SK-N-SH (cell line): ENCODE results near the gene MRPS26. TPM values are rescaled to one million over a fixed set of nuclear protein-coding genes. Genes with fewer than 3 reads are reported as not detected.

Source experiments
- CTCF ChIA-PET: fragments of 300-600, 350-600 bp; formaldehyde crosslinking; extraction: SDS; loops from one replicate; lab custom pipeline; 2021; lab: Yijun Ruan, JAX
- POLR2A ChIA-PET: fragments of 350-600 bp; sonication (Branson Sonifier 250); formaldehyde crosslinking; extraction: SDS; loops from one replicate; lab custom pipeline; 2020; ENCODE audit warnings: antibody characterized with exemption, inconsistent platforms; lab: Yijun Ruan, JAX
- DNase-seq: peaks from one replicate; pipeline ENCODE4 v3.0.0; 2012
- H2AFZ ChIP-seq: fragments of 200-600 bp; sonication (generic); 2 replicates; pipeline ENCODE4 v1.8.1; 2016; ENCODE audit warnings: antibody characterized with exemption, mild to moderate bottlenecking, low read depth
- H3F3A ChIP-seq: fragments of 200-600 bp; sonication (generic); replicated peaks from 2 replicates; pipeline ENCODE3; 2016; ENCODE audit warnings: antibody characterized with exemption, mild to moderate bottlenecking; ENCODE audit not compliant: insufficient read depth
- H3K27ac ChIP-seq, 2 experiments: fragments of 200-500 bp in 1 of 2; fragments of 200-600 bp in 1 of 2; sonication (Bioruptor generic) in 1 of 2; sonication (generic), shearing (Covaris generic) in 1 of 2; 2 replicates each; pipeline versions ENCODE4 v1.5.1 to v1.6.1; 2014 to 2016; ENCODE audit warnings: low read depth in 2 of 2, inconsistent platforms in 1 of 2, low read length in 1 of 2, mild to moderate bottlenecking in 1 of 2, mixed read lengths in 1 of 2
- H3K27me3 ChIP-seq: fragments of 200-600 bp; sonication (generic), shearing (Covaris generic); 2 replicates; pipeline ENCODE4 v1.6.1; 2016; ENCODE audit warnings: mixed run types; ENCODE audit not compliant: insufficient read depth
- H3K36me3 ChIP-seq, 2 experiments: fragments of 200-500 bp in 1 of 2; fragments of 200-600 bp in 1 of 2; sonication (Bioruptor generic) in 1 of 2; sonication (generic) in 1 of 2; replicated peaks in 1 of 2; 2 replicates each; pipeline versions ENCODE3 to v1.5.1; 2014 to 2016; ENCODE audit warnings: low read length in 1 of 2, mild to moderate bottlenecking in 1 of 2; ENCODE audit not compliant: insufficient read depth in 2 of 2, control insufficient read depth in 1 of 2
- H3K4me1 ChIP-seq, 2 experiments: fragments of 200-500 bp in 1 of 2; fragments of 200-600 bp in 1 of 2; sonication (Bioruptor generic) in 1 of 2; sonication (generic), shearing (Covaris generic) in 1 of 2; 2 replicates each; pipeline versions ENCODE4 v1.5.1 to v1.6.1; 2014 to 2016; ENCODE audit warnings: low read depth in 1 of 2, low read length in 1 of 2, mixed run types in 1 of 2; ENCODE audit not compliant: insufficient read depth in 2 of 2, control insufficient read depth in 1 of 2
- H3K4me2 ChIP-seq: fragments of 200-600 bp; sonication (generic), shearing (Covaris generic); 2 replicates; pipeline ENCODE4 v1.6.1; 2017; ENCODE audit warnings: mixed run types
- H3K4me3 ChIP-seq, 2 experiments: fragments of 200-500 bp in 1 of 2; fragments of 200-600 bp in 1 of 2; sonication (Bioruptor generic) in 1 of 2; sonication (generic), shearing (Covaris generic) in 1 of 2; 2 replicates each; pipeline versions ENCODE4 v1.5.1 to v1.8.1; 2014 to 2016; ENCODE audit warnings: low read depth in 2 of 2, inconsistent platforms in 1 of 2, low read length in 1 of 2, mild to moderate bottlenecking in 1 of 2, mixed read lengths in 1 of 2, moderate library complexity in 1 of 2
- H3K79me2 ChIP-seq: fragments of 200-600 bp; sonication (generic); 2 replicates; pipeline ENCODE4 v1.8.1; 2017; ENCODE audit warnings: mild to moderate bottlenecking; ENCODE audit not compliant: insufficient read depth
- H3K9ac ChIP-seq: fragments of 200-600 bp; sonication (generic); 2 replicates; pipeline ENCODE4 v1.6.1; 2017; ENCODE audit warnings: mixed run types
- H3K9me2 ChIP-seq: fragments of 200-600 bp; sonication (generic); 2 replicates; pipeline ENCODE4 v1.6.1; 2017; ENCODE audit warnings: mixed run types
- H3K9me3 ChIP-seq: fragments of 200-600 bp; sonication (generic); 2 replicates; pipeline ENCODE4 v1.6.1; 2017; ENCODE audit warnings: mixed run types, mild to moderate bottlenecking, moderate library complexity
- H4K20me1 ChIP-seq: fragments of 200-600 bp; sonication (generic); 2 replicates; pipeline ENCODE4 v1.6.1; 2017; ENCODE audit warnings: mild to moderate bottlenecking, mixed run types; ENCODE audit not compliant: insufficient read depth
- ELF1 ChIP-seq: IDR thresholded peaks from 2 replicates; pipeline ENCODE4 v1.4.0; 2012
- EP300 ChIP-seq, 2 experiments: IDR thresholded peaks; 2 replicates each; pipeline versions ENCODE4 v1.4.0 to v1.6.1; 2012; ENCODE audit warnings: borderline replicate concordance in 1 of 2, low read depth in 1 of 2, low read length in 1 of 2
- FOXJ3 ChIP-seq: sonication (generic); formaldehyde crosslinking; IDR thresholded peaks from 2 replicates; pipeline ENCODE4 v1.5.1; 2020; ENCODE audit warnings: mild to moderate bottlenecking, missing genetic modification reagents
- FOXM1 ChIP-seq: IDR thresholded peaks from 2 replicates; pipeline ENCODE4 v1.4.0; 2012; ENCODE audit warnings: low read depth, mild to moderate bottlenecking
- JUND ChIP-seq: IDR thresholded peaks from 2 replicates; pipeline ENCODE4 v1.4.0; 2012
- MAX ChIP-seq: IDR thresholded peaks from 2 replicates; pipeline ENCODE4 v1.4.0; 2012; ENCODE audit warnings: low read depth
- NFIC ChIP-seq: IDR thresholded peaks from 2 replicates; pipeline ENCODE4 v1.4.0; 2012; ENCODE audit warnings: borderline replicate concordance
- NRF1 ChIP-seq: IDR thresholded peaks from 2 replicates; pipeline ENCODE4 v1.6.1; 2012; ENCODE audit warnings: low read depth, mild to moderate bottlenecking, low read length
- RAD21 ChIP-seq: IDR thresholded peaks from 2 replicates; pipeline ENCODE4 v1.6.1; 2012; ENCODE audit warnings: mild to moderate bottlenecking, low read length
- REST ChIP-seq: IDR thresholded peaks from 2 replicates; pipeline ENCODE4 v1.6.1; 2012; ENCODE audit warnings: mild to moderate bottlenecking, low read depth, low read length, moderate library complexity
- RFX5 ChIP-seq: IDR thresholded peaks from 2 replicates; pipeline ENCODE4 v1.6.1; 2012; ENCODE audit warnings: mild to moderate bottlenecking, improper control_type of control experiment, low read length
- TAF1 ChIP-seq: IDR thresholded peaks from 2 replicates; pipeline ENCODE4 v1.6.1; 2012; ENCODE audit warnings: low read depth, mild to moderate bottlenecking, low read length, moderate library complexity, borderline replicate concordance
- TCF12 ChIP-seq: IDR thresholded peaks from 2 replicates; pipeline ENCODE4 v1.4.0; 2012
- USF1 ChIP-seq: IDR thresholded peaks from 2 replicates; pipeline ENCODE4 v1.4.0; 2012; ENCODE audit warnings: low read depth, borderline replicate concordance
- YY1 ChIP-seq: IDR thresholded peaks from 2 replicates; pipeline ENCODE4 v1.4.0; 2012; ENCODE audit warnings: low read depth, mild to moderate bottlenecking
- ZBTB33 ChIP-seq: IDR thresholded peaks from 2 replicates; pipeline ENCODE4 v1.4.0; 2012; ENCODE audit warnings: low read depth, borderline replicate concordance
- WGBS: methylation state at CpG from one replicate; pipeline ENCODE4 v1.1.6; 2017; ENCODE audit warnings: low lambda C conversion rate; 5-methylcytosine and 5-hydroxymethylcytosine counted together
- polyA plus RNA-seq, 3 experiments: library from polyadenylated mRNA; depleted of rRNA; stranded (reverse); fragments of >200 nt; gene quantifications; 2 replicates each; pipeline ENCODE4 v1.2.3, GENCODE V29; 2012

Gene MRPS26
- polyA plus RNA-seq, 1 of the 3 experiments (the other 2 are of a cell fraction), result 152 TPM

- no peaks in the 10 kb centered on the region for H4K20me1 ChIP-seq
- H3K36me3 ChIP-seq, result peaks cover 18 to 62% of the 10 kb centered on the region in 2 experiments
- H3F3A ChIP-seq, result no peaks in the 10 kb centered on the region
- H3K27ac ChIP-seq, result no peak overlapping the region
- H3K9me3 ChIP-seq, result no peaks in the 10 kb centered on the region
- no peak for DNase-seq
- H3K4me3 ChIP-seq, result no peak overlapping the region
- no peak overlapping the region for H3K4me2 ChIP-seq
- WGBS, result 93% methylated on average over 3 of the region's 3 CpGs
- ChIA-PET CTCF (interaction anchor here (1.0 kb wide), 1 partner anchor 16 kb away, joined by 5 read pairs; no protein-coding TSS in a partner anchor), POLR2A (interaction anchor here (1.0 kb wide), 1 partner anchor 237 kb away, joined by 3 read pairs; the partner anchor contains the start of gene CPXM1)
- H2AFZ ChIP-seq, result no peak overlapping the region
- H3K9me2 ChIP-seq, result no peaks in the 10 kb centered on the region
- H3K9ac ChIP-seq, result no peak overlapping the region
- H3K27me3 ChIP-seq, result no peaks in the 10 kb centered on the region
- H3K4me1 ChIP-seq, result peaks cover 0 to 5% of the 10 kb centered on the region in 2 experiments; a peak in 2 of 4 replicates
- TF ChIP-seq YY1 (no peak), RFX5 (no peak), RAD21 (no peak), FOXJ3 (no peak), NFIC (no peak), USF1 (no peak), REST (no peak), NRF1 (no peak), ELF1 (no peak), JUND (no peak), TCF12 (no peak), MAX (no peak), TAF1 (no peak), ZBTB33 (no peak), FOXM1 (no peak), EP300 (IDR thresholded peaks at IDR 0.05; ENCODE audit: borderline replicate concordance in 1 of 2, low read depth in 1 of 2, low read length in 1 of 2) (no peak)
- H3K79me2 ChIP-seq, result no peaks in the 10 kb centered on the region
Observed at GRCh38 chr20:3037654-3038053, 8.2 kb upstream of the MRPS26 start.
